ENCODE data around the gene DNAJC18.

- TF ChIP-seq CTCF (conservative IDR thresholded peaks at IDR 0.05 in 1 of 2, IDR thresholded peaks at IDR 0.05 in 1 of 2; ENCODE audit: extremely low read depth in 1 of 2, insufficient read depth in 1 of 2, low read depth in 1 of 2, low read length in 2 of 2) (no peak), EZH2 (IDR thresholded peaks at IDR 0.05; ENCODE audit: borderline replicate concordance, low read length) (no peak)
These were observed 14.6 kb upstream of the DNAJC18 start for GRCh38 chr5:139453683-139454567.
